ENCODE results near the gene CHN2.

Gene CHN2

DNA sequence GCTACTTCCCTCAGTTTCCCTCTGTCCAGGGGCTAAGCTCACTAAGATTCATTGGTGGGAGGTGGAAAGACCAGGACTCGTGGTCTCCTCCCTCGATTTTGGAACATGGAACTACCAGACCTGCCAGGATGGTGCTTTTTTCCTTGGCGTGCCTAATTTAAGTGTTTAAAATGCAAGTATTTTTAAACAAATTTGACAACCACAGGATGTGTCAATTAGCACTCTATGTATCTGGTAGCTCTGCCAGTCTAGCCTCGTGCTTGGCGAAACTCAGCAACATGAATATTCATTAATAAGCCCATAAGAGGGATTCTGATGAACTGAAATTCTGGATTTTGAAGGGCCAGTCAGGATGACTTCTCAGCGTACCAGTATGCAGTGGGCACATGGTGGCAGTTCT lies 224.1 kb downstream of the CHN2 start:
- Histone ChIP-seq H3K36me3 (ENCODE audit: control insufficient read depth, insufficient read depth, low read length) (no peaks in the 10 kb centered on the region), H3K4me1 (ENCODE audit: control insufficient read depth, low read depth, low read length) (no peaks in the 10 kb centered on the region), H2AK5ac (ENCODE audit: low read length) (no peak overlapping the region), H3K4ac (ENCODE audit: low read depth, low read length) (no peak overlapping the region), H3K56ac (ENCODE audit: low read length) (no peak overlapping the region), H3K79me1 (ENCODE audit: low read length) (no peaks in the 10 kb centered on the region), H4K5ac (ENCODE audit: low read length) (no peak overlapping the region), H2BK5ac (ENCODE audit: low read length) (no peak overlapping the region), H3K9ac (ENCODE audit: low read length) (no peak overlapping the region), H3K79me2 (ENCODE audit: control insufficient read depth, insufficient read depth, low read length) (no peaks in the 10 kb centered on the region), H4K8ac (ENCODE audit: low read depth, low read length) (no peak overlapping the region), H3K27me3 (ENCODE audit: insufficient read depth, low read length, poor library complexity) (no peaks in the 10 kb centered on the region), H3K18ac (ENCODE audit: low read length) (no peak overlapping the region), H3K23ac (ENCODE audit: low read length) (no peak overlapping the region), H2BK15ac (replicated peaks; ENCODE audit: low read depth) (no peak overlapping the region), H3K4me2 (ENCODE audit: low read length) (no peak overlapping the region), H3K4me3 (ENCODE audit: low read length) (no peak overlapping the region), H2BK120ac (ENCODE audit: low read depth, low read length) (no peak overlapping the region), H3K27ac (ENCODE audit: low read depth, low read length) (no peak overlapping the region)
- WGBS (ENCODE audit: extremely low coverage, insufficient coverage, low lambda C conversion rate), result no CpG with 5 or more reads among the region's 6 CpGs
- no peak for DNase-seq

DNA sequence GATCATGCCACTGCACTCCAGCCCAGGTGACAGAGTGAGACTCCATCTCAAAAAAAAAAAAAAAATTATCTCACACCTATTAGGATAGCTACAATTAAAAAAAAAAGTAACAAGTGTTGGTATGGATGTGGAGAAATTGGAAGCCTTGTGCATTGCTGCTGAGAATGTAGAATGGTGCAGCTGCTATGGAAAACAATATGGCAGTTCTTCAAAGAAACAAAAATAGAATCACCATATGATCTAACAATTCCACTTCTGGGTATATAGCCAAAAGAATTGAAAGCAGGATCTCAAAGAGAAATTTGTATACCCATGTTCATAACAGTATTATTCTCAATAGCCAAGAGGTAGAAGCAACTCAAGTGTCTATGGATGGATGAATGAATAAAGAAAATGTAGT lies 225.4 kb downstream of the CHN2 start:
- no peak overlapping the region for H3K9ac ChIP-seq (ENCODE audit: low read length)
- H3K18ac ChIP-seq (ENCODE audit: low read length), result no peak overlapping the region
- no peak overlapping the region for H2BK15ac ChIP-seq (replicated peaks; ENCODE audit: low read depth)
- no peak overlapping the region for H4K8ac ChIP-seq (ENCODE audit: low read depth, low read length)
- no peak overlapping the region for H2BK120ac ChIP-seq (ENCODE audit: low read depth, low read length)
- no peaks in the 10 kb centered on the region for H3K4me1 ChIP-seq (ENCODE audit: control insufficient read depth, low read depth, low read length)
- H3K4ac ChIP-seq (ENCODE audit: low read depth, low read length), result no peak overlapping the region
- H3K79me1 ChIP-seq (ENCODE audit: low read length), result no peaks in the 10 kb centered on the region
- no peak overlapping the region for H2BK5ac ChIP-seq (ENCODE audit: low read length)
- H3K36me3 ChIP-seq (ENCODE audit: control insufficient read depth, insufficient read depth, low read length), result no peaks in the 10 kb centered on the region
- no peak for DNase-seq
- H4K5ac ChIP-seq (ENCODE audit: low read length), result no peak overlapping the region
- H3K23ac ChIP-seq (ENCODE audit: low read length), result no peak overlapping the region
- no peak overlapping the region for H3K4me3 ChIP-seq (ENCODE audit: low read length)
- no peak overlapping the region for H3K56ac ChIP-seq (ENCODE audit: low read length)
- H3K4me2 ChIP-seq (ENCODE audit: low read length), result no peak overlapping the region
- no peak overlapping the region for H2AK5ac ChIP-seq (ENCODE audit: low read length)
- no peaks in the 10 kb centered on the region for H3K27me3 ChIP-seq (ENCODE audit: insufficient read depth, low read length, poor library complexity)
- H3K79me2 ChIP-seq (ENCODE audit: control insufficient read depth, insufficient read depth, low read length), result no peaks in the 10 kb centered on the region
- H3K27ac ChIP-seq (ENCODE audit: low read depth, low read length), result no peak overlapping the region

DNA sequence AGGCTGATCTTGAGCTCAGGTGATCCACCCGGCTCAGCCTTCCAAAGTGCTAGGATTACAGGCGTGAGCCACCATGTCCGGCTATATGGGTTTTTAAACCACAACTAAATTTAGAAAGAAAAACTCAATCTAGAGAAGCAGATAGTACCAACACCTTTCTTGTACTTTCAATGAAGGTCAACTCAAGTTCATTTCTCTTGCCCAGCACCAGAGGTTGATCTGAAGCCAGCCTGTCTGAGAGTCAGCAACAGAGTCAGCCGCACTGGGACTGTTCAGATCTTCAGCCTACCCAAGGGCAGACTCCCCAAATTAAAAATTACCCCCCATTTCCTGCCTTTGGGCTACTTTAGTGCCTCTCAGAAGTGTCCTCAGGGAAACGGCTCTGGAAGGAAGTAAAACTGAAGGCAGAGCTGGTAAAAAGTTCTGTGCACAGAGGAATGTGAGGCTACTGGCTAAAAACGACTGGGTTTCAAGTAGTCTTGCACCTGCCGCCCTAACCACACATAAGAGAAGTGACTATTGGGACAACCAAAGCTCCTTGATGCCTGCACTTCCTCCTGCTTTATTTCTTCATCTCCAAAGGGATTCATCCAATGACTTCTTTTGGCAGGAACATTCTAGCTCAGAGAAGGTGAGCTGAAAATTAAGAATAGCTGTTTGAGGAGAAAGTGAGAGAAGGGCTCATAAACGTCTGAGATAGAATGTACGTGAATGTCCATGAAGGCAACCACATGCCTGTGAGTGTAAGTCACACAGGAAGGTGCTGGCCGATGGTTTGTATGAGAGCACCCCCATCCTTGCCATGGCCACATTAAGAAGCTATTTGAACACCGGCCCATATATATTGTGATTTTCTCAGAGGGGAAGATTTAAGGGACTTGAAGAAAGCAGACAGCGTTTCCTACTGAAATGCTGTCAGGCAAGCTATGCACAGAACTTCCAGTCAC lies 226.7 kb downstream of the CHN2 start:
- Histone ChIP-seq H4K5ac (ENCODE audit: low read length) (no peak overlapping the region), H3K4ac (ENCODE audit: low read depth, low read length) (no peak overlapping the region), H3K4me2 (ENCODE audit: low read length) (no peak overlapping the region), H3K23ac (ENCODE audit: low read length) (no peak overlapping the region), H3K36me3 (ENCODE audit: control insufficient read depth, insufficient read depth, low read length) (no peaks in the 10 kb centered on the region), H4K8ac (ENCODE audit: low read depth, low read length) (no peak overlapping the region), H3K9ac (ENCODE audit: low read length) (no peak overlapping the region), H3K56ac (ENCODE audit: low read length) (no peak overlapping the region), H3K79me1 (ENCODE audit: low read length) (no peaks in the 10 kb centered on the region), H2BK120ac (ENCODE audit: low read depth, low read length) (no peak overlapping the region), H3K27me3 (ENCODE audit: insufficient read depth, low read length, poor library complexity) (no peaks in the 10 kb centered on the region), H3K4me1 (ENCODE audit: control insufficient read depth, low read depth, low read length) (no peaks in the 10 kb centered on the region), H2BK15ac (replicated peaks; ENCODE audit: low read depth) (no peak overlapping the region), H3K4me3 (ENCODE audit: low read length) (no peak overlapping the region), H3K18ac (ENCODE audit: low read length) (no peak overlapping the region), H2BK5ac (ENCODE audit: low read length) (no peak overlapping the region), H3K27ac (ENCODE audit: low read depth, low read length) (no peak overlapping the region), H2AK5ac (ENCODE audit: low read length) (no peak overlapping the region), H3K79me2 (ENCODE audit: control insufficient read depth, insufficient read depth, low read length) (no peaks in the 10 kb centered on the region)
- WGBS (ENCODE audit: extremely low coverage, insufficient coverage, low lambda C conversion rate), result no CpG with 5 or more reads among the region's 12 CpGs
- no peak for DNase-seq

DNA sequence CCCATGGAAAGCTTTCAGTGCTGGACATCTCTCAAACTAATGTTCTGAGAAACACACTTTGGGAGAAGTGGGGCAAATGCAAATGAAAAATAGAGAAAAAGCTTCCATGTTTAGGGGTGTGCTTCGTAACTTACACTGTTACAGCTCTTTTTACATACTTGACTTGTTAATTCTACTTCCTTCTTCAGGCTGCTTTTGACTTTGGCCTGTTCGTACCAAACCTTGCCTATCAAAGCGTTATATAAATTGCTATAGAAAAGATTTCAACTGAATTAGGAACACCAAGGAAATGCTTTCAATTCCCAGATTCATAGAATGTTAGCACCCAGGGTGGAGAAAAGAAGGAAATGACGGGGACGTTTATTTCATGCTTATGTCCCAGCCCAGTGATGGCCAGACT lies 228.3 kb downstream of the CHN2 start:
- no peak overlapping the region for H2BK5ac ChIP-seq (ENCODE audit: low read length)
- no peak overlapping the region for H3K9ac ChIP-seq (ENCODE audit: low read length)
- H2BK15ac ChIP-seq (replicated peaks; ENCODE audit: low read depth), result no peak overlapping the region
- H3K4ac ChIP-seq (ENCODE audit: low read depth, low read length), result no peak overlapping the region
- H3K18ac ChIP-seq (ENCODE audit: low read length), result no peak overlapping the region
- no peak overlapping the region for H3K4me3 ChIP-seq (ENCODE audit: low read length)
- H4K8ac ChIP-seq (ENCODE audit: low read depth, low read length), result no peak overlapping the region
- no peaks in the 10 kb centered on the region for H3K4me1 ChIP-seq (ENCODE audit: control insufficient read depth, low read depth, low read length)
- H3K56ac ChIP-seq (ENCODE audit: low read length), result no peak overlapping the region
- H3K36me3 ChIP-seq (ENCODE audit: control insufficient read depth, insufficient read depth, low read length), result no peaks in the 10 kb centered on the region
- no peaks in the 10 kb centered on the region for H3K27me3 ChIP-seq (ENCODE audit: insufficient read depth, low read length, poor library complexity)
- no peak overlapping the region for H2AK5ac ChIP-seq (ENCODE audit: low read length)
- no peaks in the 10 kb centered on the region for H3K79me1 ChIP-seq (ENCODE audit: low read length)
- H3K23ac ChIP-seq (ENCODE audit: low read length), result no peak overlapping the region
- no peaks in the 10 kb centered on the region for H3K79me2 ChIP-seq (ENCODE audit: control insufficient read depth, insufficient read depth, low read length)
- H3K27ac ChIP-seq (ENCODE audit: low read depth, low read length), result no peak overlapping the region
- H2BK120ac ChIP-seq (ENCODE audit: low read depth, low read length), result no peak overlapping the region
- H4K5ac ChIP-seq (ENCODE audit: low read length), result no peak overlapping the region
- WGBS (ENCODE audit: extremely low coverage, insufficient coverage, low lambda C conversion rate), result no CpG with 5 or more reads among the region's 5 CpGs
- DNase-seq, result no peak
- no peak overlapping the region for H3K4me2 ChIP-seq (ENCODE audit: low read length)

DNA sequence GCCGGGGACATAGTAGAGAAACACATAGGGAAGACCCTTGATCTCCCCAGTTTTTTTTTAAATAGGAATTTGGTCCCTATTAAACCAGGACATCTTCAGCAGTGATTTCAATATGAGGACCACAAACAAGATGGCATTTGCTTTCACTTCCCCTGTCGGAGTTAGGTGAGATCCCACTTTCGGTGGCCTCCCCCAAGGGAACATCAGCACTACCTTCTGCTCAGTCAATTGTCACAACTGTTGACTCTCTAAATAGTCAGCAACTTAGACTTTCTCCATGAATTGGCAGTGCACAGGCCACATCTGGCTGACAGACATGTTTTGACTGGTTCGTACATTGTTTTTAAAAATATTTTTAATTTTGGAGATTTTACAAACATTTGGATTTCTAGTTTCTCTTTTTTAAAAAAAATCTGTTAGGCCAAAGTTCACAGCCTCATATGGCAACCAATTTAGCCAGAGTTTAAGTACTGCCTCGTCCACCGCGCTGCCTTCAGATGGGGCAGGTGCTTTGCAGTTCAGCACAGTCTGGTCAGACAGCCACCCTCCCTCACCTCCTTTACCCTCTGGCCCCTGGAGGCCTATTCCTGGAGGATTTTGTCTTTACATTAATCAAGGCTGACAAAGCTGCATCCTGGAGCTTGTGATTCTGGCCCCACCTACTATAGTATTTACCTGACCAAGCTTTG lies 229.9 kb downstream of the CHN2 start:
- Histone ChIP-seq H2BK5ac (ENCODE audit: low read length) (no peak overlapping the region), H3K4me1 (ENCODE audit: control insufficient read depth, low read depth, low read length) (no peaks in the 10 kb centered on the region), H4K5ac (ENCODE audit: low read length) (no peak overlapping the region), H3K23ac (ENCODE audit: low read length) (no peak overlapping the region), H4K8ac (ENCODE audit: low read depth, low read length) (no peak overlapping the region), H3K18ac (ENCODE audit: low read length) (no peak overlapping the region), H3K79me1 (ENCODE audit: low read length) (no peaks in the 10 kb centered on the region), H3K36me3 (ENCODE audit: control insufficient read depth, insufficient read depth, low read length) (no peaks in the 10 kb centered on the region), H3K9ac (ENCODE audit: low read length) (no peak overlapping the region), H3K4ac (ENCODE audit: low read depth, low read length) (no peak overlapping the region), H3K4me3 (ENCODE audit: low read length) (no peak overlapping the region), H3K56ac (ENCODE audit: low read length) (no peak overlapping the region), H2BK120ac (ENCODE audit: low read depth, low read length) (no peak overlapping the region), H3K27me3 (ENCODE audit: insufficient read depth, low read length, poor library complexity) (no peaks in the 10 kb centered on the region), H3K79me2 (ENCODE audit: control insufficient read depth, insufficient read depth, low read length) (no peaks in the 10 kb centered on the region), H3K4me2 (ENCODE audit: low read length) (no peak overlapping the region), H2BK15ac (replicated peaks; ENCODE audit: low read depth) (no peak overlapping the region), H3K27ac (ENCODE audit: low read depth, low read length) (no peak overlapping the region), H2AK5ac (ENCODE audit: low read length) (no peak overlapping the region)
- DNase-seq, result no peak
- no CpG with 5 or more reads among the region's 7 CpGs for WGBS (ENCODE audit: extremely low coverage, insufficient coverage, low lambda C conversion rate)

Data from mesendoderm (in vitro differentiated cells).